GM18526 (cell line): ENCODE data around the gene CENPP.

Experiments
- POLR2A ChIP-seq: IDR thresholded peaks from 3 replicates; pipeline ENCODE4 v1.6.1; 2011; ENCODE audit not compliant: insufficient read length; ENCODE audit errors: extremely low read depth

CENPP gene

GRCh38 chr9:92664394-92665152 lies 338.8 kb downstream of the CENPP start:
- no peak for TF ChIP-seq POLR2A

DNA sequence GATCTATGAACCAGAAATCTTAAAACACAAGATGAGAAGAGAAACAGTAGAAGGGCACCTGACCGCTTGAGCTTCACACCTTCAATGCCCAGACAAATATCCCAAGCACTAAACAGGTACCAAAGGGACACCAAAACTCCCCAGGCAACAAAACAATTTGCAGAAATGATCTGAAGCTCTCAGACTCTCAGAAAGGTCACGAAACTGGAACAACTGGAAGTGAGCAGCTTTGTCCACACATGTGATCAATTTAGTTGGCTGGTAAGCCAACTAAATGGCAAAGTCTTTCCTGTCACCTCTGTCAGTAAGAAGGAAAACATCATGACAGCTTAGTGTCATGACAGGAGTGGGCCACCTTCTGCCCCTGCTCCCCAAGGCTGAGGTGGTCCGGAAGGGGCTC lies 340.1 kb downstream of the CENPP start:
- no peak for TF ChIP-seq POLR2A

- no peak for TF ChIP-seq POLR2A
Observed at GRCh38 chr9:92666236-92666635, 340.5 kb downstream of the CENPP start.

DNA sequence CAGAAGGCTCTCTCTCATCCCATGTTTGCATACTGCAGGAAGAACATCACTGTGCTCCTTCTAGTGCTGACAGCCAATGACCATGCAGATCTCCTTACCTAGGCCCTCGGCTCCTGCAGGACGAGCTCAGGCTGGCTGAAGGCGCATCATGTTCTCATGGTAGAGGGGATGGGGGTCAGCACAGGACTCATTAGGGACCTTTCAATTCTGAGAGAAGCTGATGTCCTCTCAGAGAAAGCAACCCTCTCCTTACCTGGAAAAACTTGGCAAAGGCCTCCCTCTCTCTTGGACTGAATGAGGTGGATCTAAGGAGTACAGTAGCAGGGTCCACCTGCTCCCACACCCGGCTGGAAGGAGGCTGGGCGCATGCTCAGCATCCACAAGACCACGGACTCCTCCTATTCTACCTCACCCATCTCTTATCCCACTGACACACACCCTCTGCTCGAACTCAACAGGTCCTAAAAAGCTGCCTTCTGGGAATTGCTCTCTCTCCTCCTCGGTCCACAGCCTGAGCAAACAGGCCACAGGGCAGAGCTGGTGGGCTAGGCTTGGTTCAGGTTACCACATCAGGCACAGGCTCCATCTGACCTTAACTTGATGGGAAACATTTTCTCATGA lies 341.3 kb downstream of the CENPP start:
- no peak for TF ChIP-seq POLR2A

GRCh38 chr9:92668746-92669526 lies 343.2 kb downstream of the CENPP start:
- TF ChIP-seq POLR2A, result no peak

DNA sequence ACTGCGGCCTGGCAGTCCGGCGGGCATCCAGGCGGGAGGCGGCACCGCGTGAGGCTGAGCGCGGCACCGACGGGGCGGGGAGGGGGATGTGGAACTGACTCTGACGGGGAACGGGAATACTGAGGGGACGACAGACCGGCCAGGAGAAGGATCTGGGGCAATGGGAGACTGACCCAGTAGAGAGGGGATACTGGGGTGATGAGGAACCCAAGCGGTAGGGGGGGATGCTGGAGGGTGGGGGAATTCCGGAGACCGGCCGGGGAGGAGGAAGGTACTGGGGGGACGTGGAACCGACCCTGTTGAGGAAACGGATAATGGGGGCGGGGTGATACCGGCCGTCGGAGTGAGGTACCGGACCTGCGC lies 343.8 kb downstream of the CENPP start:
- no peak for TF ChIP-seq POLR2A
